Measurements from ENCODE around the gene CCDC30.

DNA sequence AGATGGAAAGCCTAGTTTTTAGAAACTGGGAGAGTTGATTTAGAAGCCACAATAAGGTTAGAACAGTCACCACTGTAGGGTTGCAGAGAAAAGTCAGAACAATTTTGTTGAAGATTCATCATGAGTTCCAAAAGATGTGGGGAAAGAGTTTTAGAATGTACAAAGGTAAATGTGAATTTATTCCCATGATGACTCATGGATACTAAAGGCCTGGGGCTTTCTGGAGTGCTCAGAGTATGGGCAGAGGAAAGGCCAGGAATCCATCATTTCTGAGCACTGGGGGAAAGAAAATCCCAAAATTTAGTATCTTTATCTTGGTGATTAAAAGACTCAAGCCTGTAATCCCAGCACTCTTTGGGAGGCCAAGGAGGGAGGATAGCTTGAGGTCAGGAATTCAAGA, 236.9 kb downstream of the CCDC30 start:
- TF ChIP-seq, protein P1, sequence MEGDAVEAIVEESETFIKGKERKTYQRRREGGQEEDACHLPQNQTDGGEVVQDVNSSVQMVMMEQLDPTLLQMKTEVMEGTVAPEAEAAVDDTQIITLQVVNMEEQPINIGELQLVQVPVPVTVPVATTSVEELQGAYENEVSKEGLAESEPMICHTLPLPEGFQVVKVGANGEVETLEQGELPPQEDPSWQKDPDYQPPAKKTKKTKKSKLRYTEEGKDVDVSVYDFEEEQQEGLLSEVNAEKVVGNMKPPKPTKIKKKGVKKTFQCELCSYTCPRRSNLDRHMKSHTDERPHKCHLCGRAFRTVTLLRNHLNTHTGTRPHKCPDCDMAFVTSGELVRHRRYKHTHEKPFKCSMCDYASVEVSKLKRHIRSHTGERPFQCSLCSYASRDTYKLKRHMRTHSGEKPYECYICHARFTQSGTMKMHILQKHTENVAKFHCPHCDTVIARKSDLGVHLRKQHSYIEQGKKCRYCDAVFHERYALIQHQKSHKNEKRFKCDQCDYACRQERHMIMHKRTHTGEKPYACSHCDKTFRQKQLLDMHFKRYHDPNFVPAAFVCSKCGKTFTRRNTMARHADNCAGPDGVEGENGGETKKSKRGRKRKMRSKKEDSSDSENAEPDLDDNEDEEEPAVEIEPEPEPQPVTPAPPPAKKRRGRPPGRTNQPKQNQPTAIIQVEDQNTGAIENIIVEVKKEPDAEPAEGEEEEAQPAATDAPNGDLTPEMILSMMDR (conservative IDR thresholded peaks at IDR 0.05; ENCODE audit: low read length) = no peak
- TF ChIP-seq EZH2phosphoT487 (IDR thresholded peaks at IDR 0.05; ENCODE audit: borderline replicate concordance) = no peak
